A673 (cell line): ENCODE results near the gene LPP. TPM values are rescaled to one million over a fixed set of nuclear protein-coding genes. Genes with fewer than 3 reads are reported as not detected.

Experiments
- BruUV-seq: library from RNA; stranded (reverse); fragments of 400-500 nt; replicated peaks from 2 replicates; lab custom pipeline; 2021; lab: Mats Ljungman, UMichigan
- CTCF ChIA-PET: fragments of 300-600 bp; sonication (Branson Sonifier 250); formaldehyde crosslinking; loops from one replicate; lab custom pipeline; 2022; ENCODE audit warnings: antibody characterized with exemption; lab: Charles Lee
- POLR2A ChIA-PET: fragments of 300-600 bp; sonication (Branson Sonifier 250); formaldehyde crosslinking; loops from one replicate; lab custom pipeline; 2022; ENCODE audit warnings: antibody characterized with exemption; ENCODE audit not compliant: low non-redundant PET; lab: Charles Lee
- DNase-seq: peaks from one replicate; pipeline ENCODE4 v3.0.0-alpha.2; 2015; ENCODE audit warnings: low spot score
- H3K27ac ChIP-seq: fragments of 200-600 bp; sonication (generic); 2 replicates; pipeline ENCODE4 v1.5.1; 2016; ENCODE audit warnings: mixed run types, low read depth, mild to moderate bottlenecking, mixed read lengths, antibody characterized with exemption, low read length; ENCODE audit not compliant: poor library complexity, severe bottlenecking
- H3K27me3 ChIP-seq: fragments of 200-600 bp; sonication (generic); replicated peaks from 2 replicates; pipeline ENCODE4 v1.6.1; 2017; ENCODE audit warnings: mixed run types, low read depth, mild to moderate bottlenecking, mixed read lengths, antibody characterized with exemption, low read length; ENCODE audit not compliant: insufficient read depth, poor library complexity
- H3K36me3 ChIP-seq: fragments of 200-600 bp; sonication (generic); 2 replicates; pipeline ENCODE4 v1.6.1; 2016; ENCODE audit warnings: mixed run types, mild to moderate bottlenecking, mixed read lengths, antibody characterized with exemption, low read length; ENCODE audit not compliant: insufficient read depth, poor library complexity, severe bottlenecking
- H3K4me1 ChIP-seq: fragments of 200-600 bp; sonication (generic); 2 replicates; pipeline ENCODE4 v1.6.1; 2017; ENCODE audit warnings: mixed run types, mild to moderate bottlenecking, mixed read lengths, antibody characterized with exemption, low read length; ENCODE audit not compliant: insufficient read depth, poor library complexity, severe bottlenecking
- H3K4me3 ChIP-seq: fragments of 200-600 bp; sonication (generic); 2 replicates; pipeline ENCODE4 v1.5.1; 2016; ENCODE audit warnings: low read depth, mixed run types, mild to moderate bottlenecking, mixed read lengths, low read length; ENCODE audit not compliant: poor library complexity, severe bottlenecking
- H3K9me3 ChIP-seq: fragments of 200-600 bp; sonication (generic); 2 replicates; pipeline ENCODE4 v1.6.1; 2016; ENCODE audit warnings: mixed run types, low read depth, mild to moderate bottlenecking, mixed read lengths, antibody characterized with exemption, low read length; ENCODE audit not compliant: poor library complexity, severe bottlenecking
- CTCF ChIP-seq: fragments of 300-800, 200-600 bp; sonication (generic); conservative IDR thresholded peaks from 2 replicates; pipeline ENCODE4 v1.5.1; 2017; ENCODE audit warnings: low read depth, mild to moderate bottlenecking, antibody characterized with exemption, low read length, moderate library complexity, mixed read lengths
- EZH2 ChIP-seq: fragments of 200-600 bp; sonication (generic); IDR thresholded peaks from 2 replicates; pipeline ENCODE4 v1.6.1; 2017; ENCODE audit warnings: borderline replicate concordance, low read depth, mild to moderate bottlenecking, mixed read lengths, antibody characterized with exemption, low read length; ENCODE audit not compliant: poor library complexity, severe bottlenecking
- intact Hi-C: fragments of 100-400 bp; cut with micrococcal nuclease; formaldehyde crosslinking; loops from one replicate; pipeline ENCODE4 v1.10.0; 2022; ENCODE audit not compliant: unreplicated experiment
- total RNA-seq: library from RNA; stranded (reverse); gene quantifications from 2 replicates; pipeline ENCODE4 v1.2.3, GENCODE V29; 2021

Gene LPP
- total RNA-seq, 1 experiment from 2014 or later, result 39.7 TPM

GRCh38 chr3:188389711-188390342, 235.9 kb downstream of the LPP start:
- intact Hi-C loops, result no loop called here
- CTCF ChIA-PET, result no interaction called here
- DNase-seq, result no peak
- no peaks in the 10 kb centered on the region for H3K4me1 ChIP-seq
- no TSS peak for BruUV-seq
- no peaks in the 10 kb centered on the region for H3K9me3 ChIP-seq
- H3K27me3 ChIP-seq, result no peaks in the 10 kb centered on the region
- H3K27ac ChIP-seq, result no peak overlapping the region
- POLR2A ChIA-PET, result no interaction called here
- TF ChIP-seq EZH2 (no peak), CTCF (no peak)
- H3K36me3 ChIP-seq, result no peaks in the 10 kb centered on the region
- H3K4me3 ChIP-seq, result no peak overlapping the region

GRCh38 chr3:188390343-188390718, 236.4 kb downstream of the LPP start:
- DNase-seq, result no peak
- no peak for TF ChIP-seq CTCF
- no peak for TF ChIP-seq EZH2
- no peaks in the 10 kb centered on the region for H3K27me3 ChIP-seq
- no peaks in the 10 kb centered on the region for H3K9me3 ChIP-seq
- H3K4me1 ChIP-seq, result no peaks in the 10 kb centered on the region
- H3K4me3 ChIP-seq, result no peak overlapping the region
- H3K36me3 ChIP-seq, result no peaks in the 10 kb centered on the region
- CTCF ChIA-PET, result no interaction called here
- intact Hi-C loops, result no loop called here
- BruUV-seq, result no TSS peak
- POLR2A ChIA-PET, result no interaction called here
- no peak overlapping the region for H3K27ac ChIP-seq

- no peak overlapping the region for H3K4me3 ChIP-seq
- no peak overlapping the region for H3K27ac ChIP-seq
- no peak for DNase-seq
- POLR2A ChIA-PET, result no interaction called here
- H3K9me3 ChIP-seq, result no peaks in the 10 kb centered on the region
- H3K27me3 ChIP-seq, result no peaks in the 10 kb centered on the region
- H3K36me3 ChIP-seq, result no peaks in the 10 kb centered on the region
- intact Hi-C loops, result no loop called here
- no peaks in the 10 kb centered on the region for H3K4me1 ChIP-seq
- BruUV-seq, result no TSS peak
- CTCF ChIA-PET, result no interaction called here
- TF ChIP-seq CTCF (no peak), EZH2 (no peak)
Observed at GRCh38 chr3:188390775-188391443, 237.0 kb downstream of the LPP start.
